NCI-H345 (cell line): ENCODE results near the gene ZNF679.
"Not testable (repeated sequence)": the region's sequence is repeated elsewhere in the genome, so short reads cannot be mapped to it uniquely, and the experiment has no call there.

Experiments used
- DNase-seq: peaks from one replicate; lab custom pipeline; 2025; lab: John Stamatoyannopoulos, UW

The ZNF679 gene

DNA sequence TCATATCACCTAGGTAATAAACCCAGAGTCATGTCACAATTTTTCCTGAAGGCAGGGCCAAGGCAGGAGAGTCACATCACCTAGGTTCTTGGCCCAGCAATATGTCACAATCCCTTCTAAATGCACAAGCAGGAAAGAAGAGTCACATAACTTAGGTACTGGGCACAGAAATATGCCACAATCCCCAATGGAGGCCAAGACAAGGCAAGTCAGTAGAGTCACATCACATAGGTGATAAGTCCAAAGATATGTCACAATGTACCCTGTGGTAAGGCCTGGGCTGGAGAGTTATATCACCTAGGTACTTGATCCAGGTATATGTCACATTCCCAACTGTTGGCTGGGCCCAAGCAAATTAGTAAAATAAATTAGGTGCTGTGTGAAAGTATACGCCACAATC, at the start of gene ZNF679:
Gene ZNF679 (plus strand): TSS at position 301 of the 400 bp plus-strand sequence. CDS start 20,644 bp downstream, outside the sequence.
- not testable (repeated sequence) for DNase-seq

DNA sequence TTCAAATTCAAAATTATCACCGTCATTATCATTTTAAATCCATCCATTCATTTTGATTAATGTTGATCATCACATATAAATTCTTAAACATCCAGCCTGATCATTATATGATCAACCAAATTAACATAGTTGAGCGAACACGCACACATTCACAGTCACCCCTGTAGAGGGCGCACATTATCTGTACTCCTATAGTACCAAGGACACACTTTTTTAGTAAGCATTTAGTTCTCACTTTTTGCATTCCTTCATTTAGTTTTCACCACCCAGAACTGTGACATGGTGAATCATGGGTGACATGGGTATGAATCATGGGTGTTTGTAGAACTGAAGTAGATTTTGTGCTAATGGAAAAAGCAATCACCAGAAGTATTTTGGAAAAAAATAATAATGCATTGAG, 47.3 kb upstream of the ZNF679 start:
- DNase-seq = no peak

DNA sequence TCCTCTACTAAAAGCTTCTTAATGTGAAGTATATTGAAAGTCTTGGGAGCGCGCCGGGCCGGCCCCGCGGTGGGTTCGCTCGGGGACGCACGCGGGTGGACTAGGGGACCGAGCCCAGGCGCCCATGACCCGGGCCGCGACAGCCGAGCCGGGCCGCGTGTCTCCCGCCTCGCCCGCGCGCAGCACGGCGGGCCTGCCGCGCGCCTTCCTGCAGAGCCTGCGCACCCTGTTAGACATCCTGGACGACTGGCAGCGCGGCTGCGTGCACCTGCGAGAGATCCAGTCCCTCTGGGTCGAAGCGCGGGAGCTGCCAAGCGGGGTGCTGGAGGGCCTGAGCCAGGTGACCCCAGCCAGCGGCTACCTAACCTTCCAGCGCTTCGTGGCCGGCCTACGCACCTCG, 46.7 kb upstream of the ZNF679 start:
- DNase-seq = no peak

DNA sequence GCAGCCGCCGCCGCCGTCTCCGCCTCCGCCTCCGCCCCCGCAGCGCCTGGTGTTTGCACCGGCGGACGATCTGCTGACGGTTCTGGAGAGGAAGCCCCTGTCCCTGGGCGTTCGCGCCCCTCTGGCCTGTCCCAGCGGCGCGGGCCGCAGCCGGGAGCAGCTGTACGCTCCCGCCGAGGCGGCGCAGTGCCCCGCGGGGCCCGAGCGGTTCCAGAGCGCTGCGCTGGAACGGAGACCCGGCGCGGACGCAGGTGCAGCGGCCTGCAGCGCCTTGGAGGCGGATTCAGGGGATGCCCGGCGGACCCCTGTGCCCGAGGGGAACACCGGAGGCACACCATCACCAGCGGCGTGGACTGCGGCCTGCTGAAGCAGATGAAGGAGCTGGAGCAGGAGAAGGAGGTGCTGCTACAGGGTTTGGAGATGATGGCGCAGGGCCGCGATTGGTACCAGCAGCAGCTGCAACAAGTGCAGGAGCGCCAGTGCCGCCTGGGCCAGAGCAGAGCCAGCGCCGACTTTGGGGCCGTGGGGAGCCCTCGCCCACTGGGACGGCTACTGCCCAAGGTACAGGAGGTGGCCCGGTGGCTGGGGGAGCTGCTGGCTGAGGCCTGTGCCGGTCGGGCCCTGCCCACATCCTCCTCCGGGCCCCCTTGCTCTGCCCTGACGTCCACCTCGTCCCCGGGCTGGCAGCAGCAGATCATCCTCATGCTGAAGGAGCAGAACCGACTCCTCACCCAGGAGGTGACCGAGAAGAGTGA, 46.1 kb upstream of the ZNF679 start:
- no peak for DNase-seq

DNA sequence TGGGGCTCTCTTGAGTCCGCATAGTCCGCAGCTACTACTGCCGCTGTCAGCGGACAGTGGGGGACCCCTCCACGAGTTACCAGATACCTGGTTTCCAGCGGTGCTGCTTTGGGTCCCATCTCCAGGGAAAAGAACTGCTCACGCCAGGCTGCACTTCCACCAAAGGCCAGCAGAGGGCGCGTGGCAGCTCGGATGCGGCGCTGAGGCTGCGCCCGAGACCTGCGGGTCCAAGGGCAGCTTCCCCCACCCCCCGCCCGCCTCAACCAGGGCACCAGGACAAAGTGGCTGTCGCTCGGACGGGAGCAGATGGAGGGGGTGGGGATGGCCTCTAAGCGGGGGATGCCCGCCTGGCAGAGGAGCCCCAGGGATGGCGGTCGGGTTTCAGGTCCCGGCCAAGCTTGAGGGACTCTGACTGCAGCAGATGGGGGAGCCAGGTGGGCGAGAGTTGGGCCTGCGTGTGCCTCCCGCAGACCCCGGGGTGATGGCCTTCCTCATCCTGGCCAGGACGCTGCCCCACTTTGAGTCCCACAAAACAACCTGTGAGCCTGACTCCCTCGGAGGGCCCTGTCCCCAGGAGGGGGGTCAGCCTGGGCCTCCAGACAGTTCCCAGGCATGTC, 45.0 kb upstream of the ZNF679 start:
- no peak for DNase-seq

DNA sequence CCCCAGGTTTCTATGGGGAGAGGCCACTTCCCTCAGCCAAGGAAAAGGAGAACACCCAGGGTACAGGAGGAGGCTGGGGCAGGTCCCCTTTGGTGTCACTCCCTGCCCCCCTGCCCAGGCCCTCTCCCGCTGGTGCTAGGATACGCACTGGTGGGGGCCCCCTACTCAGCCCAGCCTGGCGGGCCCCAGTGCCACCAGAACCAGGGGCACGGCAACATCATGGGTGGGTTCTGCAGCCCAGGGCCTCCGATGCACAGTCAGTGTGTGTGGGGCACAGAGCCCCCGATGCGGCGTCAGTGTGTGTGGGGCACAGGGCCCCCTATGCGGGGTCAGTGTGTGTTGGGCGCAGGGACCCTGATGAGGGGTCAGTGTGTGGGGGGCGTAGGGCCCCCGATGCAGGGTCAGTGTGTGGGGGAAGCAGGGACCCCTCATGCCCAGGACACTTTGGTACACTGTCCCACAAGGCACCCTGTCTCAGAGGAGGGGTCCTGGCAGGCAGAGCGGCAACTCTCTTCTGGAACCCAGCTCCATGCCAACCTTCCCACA, 44.4 kb upstream of the ZNF679 start:
- no peak for DNase-seq

DNA sequence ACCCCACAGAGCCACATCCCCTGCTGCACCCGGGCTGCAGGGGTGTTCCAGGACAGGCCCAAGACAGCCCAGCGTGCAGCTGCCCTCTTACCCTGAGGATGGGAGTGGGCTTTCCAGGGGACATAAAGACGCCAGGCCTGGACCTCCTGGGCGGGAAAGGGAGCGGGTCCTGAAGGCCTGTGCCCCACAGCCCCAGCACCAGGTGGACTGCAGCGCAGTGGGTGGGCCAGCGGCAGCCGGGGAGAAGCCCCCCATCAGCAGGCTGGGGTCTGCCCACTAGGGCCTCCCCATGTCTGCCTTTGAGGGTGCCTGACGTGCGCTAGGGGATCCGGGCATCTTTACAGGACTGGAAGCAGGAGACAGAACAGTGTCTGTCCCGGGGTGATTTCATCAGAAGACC, 43.9 kb upstream of the ZNF679 start:
- no peak for DNase-seq

DNA sequence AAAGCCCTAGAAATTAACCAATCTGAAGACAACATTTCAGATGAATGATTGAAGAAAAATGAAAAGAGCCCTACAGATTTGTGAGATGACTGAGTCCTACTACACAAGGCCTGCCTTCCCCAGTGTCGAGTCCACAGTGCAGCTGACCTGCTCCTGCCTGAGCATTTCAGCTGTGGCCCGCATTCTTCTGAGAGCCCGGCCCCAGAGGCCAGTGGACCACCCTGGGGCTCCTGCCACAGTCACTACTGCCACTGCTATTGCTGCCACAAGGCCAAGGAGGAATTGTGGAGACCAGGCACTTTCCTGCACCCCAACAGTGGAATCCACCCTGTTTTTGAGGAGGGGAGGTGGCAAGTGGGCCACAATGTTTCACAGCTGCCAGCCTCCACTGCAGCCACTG, 40.9 kb upstream of the ZNF679 start:
- DNase-seq = no peak

DNA sequence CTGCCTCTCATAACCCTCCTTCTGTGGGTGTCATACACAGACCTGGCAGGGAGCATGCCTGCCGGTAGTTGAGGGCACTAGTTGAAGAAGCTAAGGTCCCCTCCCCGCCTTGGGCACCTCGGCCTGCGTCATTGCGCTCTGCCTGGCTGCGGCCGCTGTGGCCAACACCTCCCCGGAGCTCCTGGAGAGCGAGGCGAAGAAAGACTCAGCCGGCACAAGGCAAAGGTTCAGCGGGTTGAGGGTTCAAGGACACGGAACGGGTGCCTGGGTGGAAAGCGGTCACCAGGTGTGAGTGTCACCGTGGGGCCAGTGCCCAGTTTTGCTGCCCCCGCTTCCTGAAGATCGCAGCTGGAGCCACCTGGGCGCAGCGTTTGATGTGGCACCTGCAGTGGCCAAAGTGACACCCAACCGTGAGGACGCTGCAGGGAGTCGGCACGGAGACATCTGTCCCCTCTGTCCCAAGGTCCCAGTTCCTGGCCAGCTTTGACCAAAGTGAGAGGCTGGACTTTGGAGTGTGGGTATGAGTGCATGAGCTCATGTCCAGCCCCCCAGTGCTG, 36.0 kb upstream of the ZNF679 start:
- no peak for DNase-seq

DNA sequence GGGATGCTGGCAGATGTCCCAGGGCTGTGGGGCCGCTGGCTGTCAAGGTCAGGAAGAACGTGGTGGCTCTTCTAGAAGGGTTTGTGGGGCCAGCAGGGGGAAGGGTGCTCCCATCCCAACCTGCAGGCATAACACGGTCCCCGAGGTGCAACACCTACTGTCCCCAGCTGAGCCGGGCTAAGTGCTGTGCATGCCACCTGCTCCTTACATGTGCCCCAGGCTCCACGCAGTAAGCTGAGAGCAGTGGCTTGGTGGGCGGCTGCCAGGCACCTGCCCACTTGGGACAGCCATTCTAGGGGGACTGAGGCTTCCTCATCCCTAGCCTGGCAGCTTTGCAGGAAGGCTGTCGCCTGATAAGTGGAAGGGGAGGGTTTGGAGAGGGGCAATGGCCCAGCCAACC, 35.5 kb upstream of the ZNF679 start:
- no peak for DNase-seq

DNA sequence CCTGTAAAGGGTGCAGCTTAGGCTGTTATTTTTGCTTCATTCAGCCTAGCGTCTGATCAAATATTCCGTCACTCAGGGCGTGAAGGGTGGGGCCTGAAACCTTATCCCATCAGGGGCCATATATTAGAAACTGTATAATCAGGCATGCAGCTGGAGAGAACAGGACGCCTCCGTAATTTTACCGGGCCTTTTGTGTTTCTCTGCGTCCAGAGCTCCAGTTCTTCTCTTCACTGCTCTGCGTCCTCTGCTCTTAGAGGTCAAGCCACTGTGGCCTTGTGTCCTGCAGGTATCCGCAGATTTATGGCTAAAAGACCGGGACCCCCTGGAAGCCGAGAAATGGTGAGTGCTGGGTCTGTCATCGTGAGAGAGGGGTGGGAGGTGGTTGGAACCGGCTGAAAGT, 21.4 kb upstream of the ZNF679 start, which contains the start of gene ZNF735:
Gene ZNF735 (plus strand): TSS at position 301 of the 400 bp plus-strand sequence. CDS start 0 bp downstream, at position 301.
- no peak for DNase-seq

DNA sequence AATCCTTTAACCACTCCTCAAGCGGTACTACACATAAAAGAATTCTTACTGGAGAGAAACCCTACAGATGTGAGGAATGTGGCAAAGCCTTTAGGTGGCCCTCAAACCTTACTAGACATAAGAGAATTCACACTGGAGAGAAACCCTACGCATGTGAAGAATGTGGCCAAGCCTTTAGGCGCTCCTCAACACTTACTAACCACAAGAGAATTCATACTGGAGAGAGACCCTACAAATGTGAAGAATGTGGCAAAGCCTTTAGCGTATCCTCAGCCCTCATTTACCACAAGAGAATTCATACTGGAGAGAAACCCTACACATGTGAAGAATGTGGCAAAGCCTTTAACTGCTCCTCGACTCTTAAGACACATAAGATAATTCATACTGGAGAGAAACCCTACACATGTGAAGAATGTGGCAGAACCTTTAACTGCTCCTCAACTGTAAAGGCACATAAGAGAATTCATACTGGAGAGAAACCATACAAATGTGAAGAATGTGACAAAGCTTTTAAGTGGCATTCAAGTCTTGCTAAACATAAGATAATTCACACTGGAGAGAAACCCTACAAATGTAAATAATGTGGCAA, 8.5 kb upstream of the ZNF679 start:
- DNase-seq = not testable (repeated sequence)

DNA sequence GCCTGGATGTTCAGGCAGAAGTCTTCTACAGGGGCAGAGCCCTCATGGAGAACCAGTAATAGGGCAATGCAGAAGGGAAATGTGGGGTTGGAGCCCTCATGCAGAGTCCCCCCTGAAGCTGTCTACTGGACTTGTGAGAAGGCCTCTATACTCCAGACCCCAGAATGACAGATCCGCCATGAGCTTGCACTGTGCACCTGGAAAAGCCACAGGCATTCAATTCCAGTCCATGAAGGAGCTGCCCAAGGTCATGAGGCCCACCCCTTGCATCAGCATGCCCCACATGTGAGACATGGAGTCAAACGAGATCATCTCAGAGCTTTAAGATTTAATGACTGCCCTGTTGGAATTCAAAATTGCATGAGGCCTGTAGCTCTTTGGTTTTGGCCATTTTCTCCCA, 4.9 kb upstream of the ZNF679 start:
- no peak for DNase-seq

DNA sequence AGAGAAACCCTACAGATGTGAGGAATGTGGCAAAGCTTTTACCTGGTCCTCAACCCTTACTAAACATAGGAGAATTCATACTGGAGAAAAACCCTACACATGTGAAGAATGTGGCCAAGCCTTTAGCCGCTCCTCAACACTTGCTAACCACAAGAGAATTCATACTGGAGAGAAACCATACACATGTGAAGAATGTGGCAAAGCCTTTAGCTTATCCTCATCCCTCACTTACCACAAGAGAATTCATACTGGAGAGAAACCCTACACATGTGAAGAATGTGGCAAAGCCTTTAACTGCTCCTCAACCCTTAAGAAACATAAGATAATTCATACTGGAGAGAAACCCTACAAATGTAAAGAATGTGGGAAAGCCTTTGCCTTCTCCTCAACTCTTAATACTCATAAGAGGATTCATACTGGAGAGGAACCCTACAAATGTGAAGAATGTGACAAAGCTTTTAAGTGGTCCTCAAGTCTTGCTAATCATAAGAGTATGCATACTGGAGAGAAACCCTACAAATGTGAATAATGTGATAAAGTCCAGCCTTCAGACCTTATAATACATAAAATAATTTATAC, 38.2 kb downstream of the ZNF679 start:
- DNase-seq = no peak

DNA sequence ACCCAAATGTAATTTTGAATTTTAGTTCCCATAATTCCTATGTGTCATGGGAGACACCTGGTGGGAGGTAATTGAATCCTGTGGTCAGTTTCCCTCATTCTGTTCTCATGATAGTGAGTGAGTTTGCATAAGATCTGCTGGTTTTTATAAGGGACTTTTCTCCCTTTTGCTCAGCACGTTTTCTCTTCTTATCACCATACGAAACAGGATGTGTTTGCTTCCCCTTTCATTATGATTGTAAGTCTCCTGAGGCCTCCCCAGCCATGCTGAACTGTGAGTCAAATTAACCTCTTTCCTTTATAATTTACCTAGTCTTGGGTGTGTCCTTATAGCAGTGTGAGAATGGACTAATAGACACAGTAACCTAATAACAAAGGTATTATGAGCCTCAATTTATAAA, 49.4 kb downstream of the ZNF679 start:
- no peak for DNase-seq

DNA sequence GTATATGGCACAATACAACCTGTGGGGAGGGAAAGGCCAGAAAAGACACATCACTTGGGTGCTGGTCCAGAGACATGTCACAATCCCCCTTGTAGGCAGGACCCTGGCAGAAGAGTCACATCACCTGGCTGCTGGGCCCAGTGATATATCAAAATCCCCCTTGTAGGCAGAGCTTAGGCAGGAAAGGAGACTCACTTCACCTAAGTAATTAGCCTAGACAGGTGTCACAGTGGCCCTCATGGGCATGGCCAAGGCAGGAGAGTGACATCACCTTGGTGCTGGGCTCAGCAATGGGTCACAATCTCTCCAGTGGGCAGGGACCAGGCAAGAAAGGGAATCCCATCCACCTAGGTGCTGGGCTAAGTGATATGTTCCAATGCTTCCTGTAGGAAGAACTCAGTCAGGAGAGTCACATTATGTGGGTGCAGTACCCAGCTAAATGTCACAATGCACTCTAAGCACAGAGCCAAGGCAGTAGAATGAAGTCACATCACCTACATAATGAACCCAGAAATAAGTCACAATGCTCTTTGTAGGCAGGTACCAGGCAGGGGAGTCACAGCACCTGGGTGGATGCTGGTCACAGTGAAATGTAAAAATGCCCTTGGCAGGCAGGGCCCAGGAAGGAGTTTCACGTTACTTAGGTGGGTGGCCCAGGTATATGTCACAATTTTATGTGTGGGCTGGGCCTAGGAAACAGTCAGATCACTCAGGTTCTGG, 66.6 kb downstream of the ZNF679 start:
- no peak for DNase-seq

DNA sequence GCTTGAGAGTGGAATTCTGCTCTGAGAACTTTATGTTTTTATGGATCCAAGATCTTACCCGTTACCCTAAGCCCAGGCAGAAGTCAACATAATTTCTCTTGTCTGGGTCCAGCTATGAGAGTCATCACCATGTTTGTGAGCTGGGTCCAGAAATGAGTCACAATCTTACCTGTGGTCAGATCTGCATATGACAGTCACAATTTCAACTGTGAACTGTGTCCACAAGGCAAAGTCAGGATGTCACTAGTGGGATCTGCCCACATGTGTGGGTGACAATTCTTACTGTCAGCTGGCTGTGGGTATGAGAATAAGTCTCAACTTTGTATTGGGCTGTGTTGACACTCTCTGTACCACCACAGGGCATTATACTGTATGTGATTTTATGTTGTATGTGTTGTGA, 69.1 kb downstream of the ZNF679 start:
- not testable (repeated sequence) for DNase-seq

DNA sequence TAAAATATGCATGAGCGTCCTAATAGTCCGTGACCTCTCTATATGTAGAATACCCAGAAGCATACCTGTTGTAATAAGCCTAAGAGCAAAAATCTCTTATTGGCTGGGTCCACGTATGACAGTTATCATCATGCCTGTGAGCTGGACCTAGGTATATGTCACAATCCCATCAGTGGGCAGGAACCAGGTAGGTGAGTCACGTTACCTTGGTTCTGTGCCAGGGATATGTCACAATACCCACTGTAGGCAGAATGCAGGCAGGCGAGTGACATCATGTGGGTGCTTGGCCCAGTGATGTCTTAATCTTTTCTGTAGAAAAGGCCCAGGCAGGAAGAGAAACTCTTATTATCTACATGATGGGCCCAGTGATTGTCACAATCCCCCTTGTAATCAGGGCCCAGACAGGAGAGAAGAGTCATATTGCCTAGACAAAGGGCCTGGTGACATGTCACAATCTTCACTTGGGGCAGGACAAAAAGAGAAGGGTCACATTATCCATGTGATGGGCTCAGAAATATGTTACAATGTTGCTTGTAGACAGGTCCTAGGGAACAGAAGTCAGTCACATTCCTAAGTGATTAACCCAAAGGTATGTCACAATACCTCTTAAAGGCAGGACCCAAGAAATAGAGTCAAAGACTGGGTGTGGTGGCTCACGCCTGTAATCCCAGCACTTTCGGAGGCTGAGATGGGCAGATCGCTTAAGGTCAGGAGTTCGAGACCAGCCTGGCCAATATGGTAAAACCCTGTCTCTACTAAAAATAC, 72.5 kb downstream of the ZNF679 start:
- DNase-seq = no peak

DNA sequence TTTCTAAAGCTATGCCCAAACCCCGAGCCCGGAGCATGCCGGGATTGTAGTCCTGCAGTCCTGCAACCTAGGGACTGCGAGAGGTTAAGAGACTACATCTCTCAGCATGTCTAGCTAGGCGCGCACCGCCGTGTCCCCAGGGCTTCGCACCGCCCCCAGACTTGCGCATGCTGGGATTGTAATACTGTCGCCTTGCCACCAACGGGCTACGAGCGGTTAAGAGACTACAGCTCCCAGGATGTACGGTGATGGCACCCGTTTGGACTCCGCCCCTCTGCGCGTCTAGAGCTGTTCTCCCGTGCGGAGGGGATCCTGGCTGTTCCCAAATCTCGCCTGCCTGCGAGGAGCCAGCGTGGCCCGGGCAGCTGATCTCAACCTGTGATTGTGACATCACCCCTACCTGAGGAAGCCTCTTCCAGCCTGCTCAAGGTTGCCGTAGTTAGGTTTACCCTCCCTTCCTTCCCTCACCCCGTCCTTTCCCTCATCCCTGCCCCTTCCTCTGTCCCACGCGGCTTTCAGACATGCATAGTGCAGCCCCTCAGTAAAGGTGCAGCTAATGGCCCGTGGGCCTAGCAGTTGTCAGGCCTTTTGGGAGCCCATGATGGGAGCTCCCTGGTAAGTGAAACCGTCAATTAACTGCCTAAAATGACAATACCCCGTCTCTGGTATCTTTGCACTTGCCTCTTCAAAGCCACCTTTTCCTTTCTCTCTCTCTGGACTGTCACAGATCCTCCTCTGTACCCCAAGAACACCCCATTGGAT, 79.2 kb downstream of the ZNF679 start:
- DNase-seq = peak; percentile 86

DNA sequence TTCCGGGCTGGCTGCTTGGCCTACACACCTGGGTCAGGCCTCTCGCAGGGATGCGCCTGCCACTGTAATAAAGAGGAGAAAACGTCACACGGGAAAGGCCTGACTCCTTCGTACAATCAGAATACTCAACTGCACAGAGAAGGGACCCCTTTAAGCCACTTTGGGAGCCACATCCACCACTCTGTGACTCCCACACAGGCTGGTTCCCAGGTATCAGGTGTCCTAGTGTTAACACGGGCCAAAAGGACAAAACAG, 79.7 kb downstream of the ZNF679 start:
- DNase-seq = no peak
